Suprapubic skin (tissue), 3 donors: ENCODE results near the gene ANKS1A.

Experiments
- EP300 ChIP-seq: sonication (generic); formaldehyde crosslinking; IDR thresholded peaks from one replicate; pipeline ENCODE4 v1.6.1; 2017; ENCODE audit warnings: antibody characterized with exemption
- POLR2A ChIP-seq, 2 donors: fragments of 450-650 bp; IDR thresholded peaks; one replicate each; pipeline ENCODE4 v1.6.1; 2017; ENCODE audit warnings: antibody characterized with exemption in 2 of 2, mild to moderate bottlenecking in 2 of 2, moderate library complexity in 2 of 2
- TF ChIP-seq, protein P1 (sequence below), 2 donors: fragments of 200-600 bp in 1 of 2; fragments of 450-650 bp in 1 of 2; sonication (generic) in 1 of 2; IDR thresholded peaks; one replicate each; pipeline ENCODE4 v1.5.1; 2016 to 2019; ENCODE audit warnings: antibody characterized with exemption in 2 of 2, mild to moderate bottlenecking in 1 of 2, moderate library complexity in 1 of 2

DNA sequence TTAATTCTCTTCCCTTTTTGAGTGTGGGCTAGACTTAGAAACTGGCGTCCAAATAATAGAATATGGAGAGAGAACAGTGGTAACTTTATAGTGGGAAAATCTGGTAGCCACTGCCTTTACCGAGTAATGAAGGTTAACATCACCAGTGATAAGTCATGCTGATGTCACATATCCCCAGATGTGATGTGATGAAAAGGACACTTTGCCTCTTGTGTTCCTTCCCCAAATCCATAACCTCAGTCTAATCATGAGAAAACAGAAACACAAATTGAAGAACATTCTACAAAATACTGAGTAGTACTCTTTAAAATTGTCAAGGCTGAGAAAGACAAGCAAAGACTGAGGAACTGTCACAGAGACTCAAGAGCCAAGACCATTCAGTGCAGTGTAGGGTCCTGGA, 17.8 kb downstream of the ANKS1A start:
- TF ChIP-seq, protein P1, sequence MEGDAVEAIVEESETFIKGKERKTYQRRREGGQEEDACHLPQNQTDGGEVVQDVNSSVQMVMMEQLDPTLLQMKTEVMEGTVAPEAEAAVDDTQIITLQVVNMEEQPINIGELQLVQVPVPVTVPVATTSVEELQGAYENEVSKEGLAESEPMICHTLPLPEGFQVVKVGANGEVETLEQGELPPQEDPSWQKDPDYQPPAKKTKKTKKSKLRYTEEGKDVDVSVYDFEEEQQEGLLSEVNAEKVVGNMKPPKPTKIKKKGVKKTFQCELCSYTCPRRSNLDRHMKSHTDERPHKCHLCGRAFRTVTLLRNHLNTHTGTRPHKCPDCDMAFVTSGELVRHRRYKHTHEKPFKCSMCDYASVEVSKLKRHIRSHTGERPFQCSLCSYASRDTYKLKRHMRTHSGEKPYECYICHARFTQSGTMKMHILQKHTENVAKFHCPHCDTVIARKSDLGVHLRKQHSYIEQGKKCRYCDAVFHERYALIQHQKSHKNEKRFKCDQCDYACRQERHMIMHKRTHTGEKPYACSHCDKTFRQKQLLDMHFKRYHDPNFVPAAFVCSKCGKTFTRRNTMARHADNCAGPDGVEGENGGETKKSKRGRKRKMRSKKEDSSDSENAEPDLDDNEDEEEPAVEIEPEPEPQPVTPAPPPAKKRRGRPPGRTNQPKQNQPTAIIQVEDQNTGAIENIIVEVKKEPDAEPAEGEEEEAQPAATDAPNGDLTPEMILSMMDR (IDR thresholded peaks at IDR 0.05): no peak
- no peak for TF ChIP-seq POLR2A (IDR thresholded peaks at IDR 0.05)
- TF ChIP-seq EP300: no peak
